H1 (cell line): ENCODE data around the gene NR4A1. TPM values are rescaled to one million over a fixed set of nuclear protein-coding genes. Genes with fewer than 3 reads are reported as not detected.

ENCODE experiments used
- BACH1 ChIP-seq: IDR thresholded peaks from 2 replicates; pipeline ENCODE4 v1.6.1; 2012; ENCODE audit warnings: low read length, improper control_type of control experiment
- BRCA1 ChIP-seq: IDR thresholded peaks from 2 replicates; pipeline ENCODE4 v1.6.1; 2012; ENCODE audit warnings: low read depth, low read length, improper control_type of control experiment
- JUN ChIP-seq: IDR thresholded peaks from 2 replicates; pipeline ENCODE4 v1.6.1; 2011; ENCODE audit warnings: low read depth, mild to moderate bottlenecking, improper control_type of control experiment, low read length
- JUND ChIP-seq: IDR thresholded peaks from 2 replicates; pipeline ENCODE4 v1.6.1; 2011; ENCODE audit warnings: mild to moderate bottlenecking, improper control_type of control experiment, low read length
- RNF2 ChIP-seq: fragments of 200-900, 300-1000 bp; sonication (generic); IDR thresholded peaks from 2 replicates; pipeline ENCODE4 v1.7.1; 2016; ENCODE audit warnings: borderline replicate concordance, low read depth, mild to moderate bottlenecking, antibody characterized with exemption, low read length; ENCODE audit not compliant: poor library complexity, severe bottlenecking; ENCODE audit errors: missing control alignments
- SAP30 ChIP-seq: fragments of 300-600 bp; sonication (generic); IDR thresholded peaks from 2 replicates; pipeline ENCODE4 v1.7.1; 2012; ENCODE audit warnings: low read length, moderate library complexity, mild to moderate bottlenecking, inconsistent platforms; ENCODE audit not compliant: insufficient read depth, insufficient replicate concordance
- SIX5 ChIP-seq: IDR thresholded peaks from 2 replicates; pipeline ENCODE4 v1.6.1; 2011; ENCODE audit warnings: mild to moderate bottlenecking, low read depth, low read length
- SP1 ChIP-seq: IDR thresholded peaks from 2 replicates; pipeline ENCODE4 v1.6.1; 2011; ENCODE audit warnings: low read depth, low read length
- SP2 ChIP-seq: IDR thresholded peaks from 2 replicates; pipeline ENCODE4 v1.6.1; 2012; ENCODE audit warnings: mild to moderate bottlenecking, low read length, inconsistent platforms
- polyA plus RNA-seq, 7 experiments: library from polyadenylated mRNA; depleted of rRNA in 3 of 7; stranded (reverse) in 5 of 7; unstranded in 2 of 7; fragments of >200 nt in 5 of 7; fragments of 200-250 nt in 2 of 7; gene quantifications; 1 replicate in 5 of 7; 2 replicates in 1 of 7; 4 replicates in 1 of 7; pipeline versions ENCODE4 v1.2.1 to v1.2.3, GENCODE V29; 2011 to 2013; ENCODE audit warnings: missing spikeins in 2 of 7, mixed read lengths in 2 of 7
- total RNA-seq: library from RNA; stranded (reverse); fragmentation: NEBNext Ultra II Directional; extraction: Animal tissue kit (Norgen Biotek cat#: 25700); gene quantifications from 2 replicates; pipeline ENCODE4 v1.2.1, GENCODE V29; 2021
- TF ChIP-seq, protein P1 (sequence below): fragments of 300-600 bp; sonication (generic); IDR thresholded peaks from 2 replicates; pipeline ENCODE4 v1.7.1; 2012; ENCODE audit warnings: low read length, moderate library complexity, mild to moderate bottlenecking, inconsistent platforms; ENCODE audit not compliant: insufficient replicate concordance
- TF ChIP-seq, protein P2 (sequence below): IDR thresholded peaks from 2 replicates; pipeline ENCODE4 v1.6.1; 2012; ENCODE audit warnings: low read length, inconsistent platforms

NR4A1 gene
- total and polyA plus RNA-seq, 2 of the 8 experiments (the other 6 are each of a cell fraction or from before 2014, with no cell fraction given), result 18.7 to 23.3 TPM

DNA sequence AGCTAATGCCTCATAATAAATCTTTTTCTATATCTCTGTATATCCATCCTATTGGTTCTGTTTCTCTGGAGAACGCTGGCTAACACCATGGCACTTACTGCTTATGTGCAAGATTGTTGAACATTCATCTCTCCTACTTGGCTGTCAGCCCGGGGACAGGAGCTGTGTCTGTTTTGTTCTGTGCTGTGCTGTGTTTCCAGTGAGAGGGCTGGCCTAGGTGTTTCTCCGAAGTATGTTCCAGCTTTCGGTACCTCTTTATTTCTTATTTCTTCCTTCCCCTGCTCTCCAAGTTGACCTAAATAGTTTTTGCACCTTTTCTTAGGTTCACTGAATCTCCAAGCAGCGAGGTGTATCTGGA lies 18.8 kb upstream of the NR4A1 start (continued):
- TF ChIP-seq, protein P1, sequence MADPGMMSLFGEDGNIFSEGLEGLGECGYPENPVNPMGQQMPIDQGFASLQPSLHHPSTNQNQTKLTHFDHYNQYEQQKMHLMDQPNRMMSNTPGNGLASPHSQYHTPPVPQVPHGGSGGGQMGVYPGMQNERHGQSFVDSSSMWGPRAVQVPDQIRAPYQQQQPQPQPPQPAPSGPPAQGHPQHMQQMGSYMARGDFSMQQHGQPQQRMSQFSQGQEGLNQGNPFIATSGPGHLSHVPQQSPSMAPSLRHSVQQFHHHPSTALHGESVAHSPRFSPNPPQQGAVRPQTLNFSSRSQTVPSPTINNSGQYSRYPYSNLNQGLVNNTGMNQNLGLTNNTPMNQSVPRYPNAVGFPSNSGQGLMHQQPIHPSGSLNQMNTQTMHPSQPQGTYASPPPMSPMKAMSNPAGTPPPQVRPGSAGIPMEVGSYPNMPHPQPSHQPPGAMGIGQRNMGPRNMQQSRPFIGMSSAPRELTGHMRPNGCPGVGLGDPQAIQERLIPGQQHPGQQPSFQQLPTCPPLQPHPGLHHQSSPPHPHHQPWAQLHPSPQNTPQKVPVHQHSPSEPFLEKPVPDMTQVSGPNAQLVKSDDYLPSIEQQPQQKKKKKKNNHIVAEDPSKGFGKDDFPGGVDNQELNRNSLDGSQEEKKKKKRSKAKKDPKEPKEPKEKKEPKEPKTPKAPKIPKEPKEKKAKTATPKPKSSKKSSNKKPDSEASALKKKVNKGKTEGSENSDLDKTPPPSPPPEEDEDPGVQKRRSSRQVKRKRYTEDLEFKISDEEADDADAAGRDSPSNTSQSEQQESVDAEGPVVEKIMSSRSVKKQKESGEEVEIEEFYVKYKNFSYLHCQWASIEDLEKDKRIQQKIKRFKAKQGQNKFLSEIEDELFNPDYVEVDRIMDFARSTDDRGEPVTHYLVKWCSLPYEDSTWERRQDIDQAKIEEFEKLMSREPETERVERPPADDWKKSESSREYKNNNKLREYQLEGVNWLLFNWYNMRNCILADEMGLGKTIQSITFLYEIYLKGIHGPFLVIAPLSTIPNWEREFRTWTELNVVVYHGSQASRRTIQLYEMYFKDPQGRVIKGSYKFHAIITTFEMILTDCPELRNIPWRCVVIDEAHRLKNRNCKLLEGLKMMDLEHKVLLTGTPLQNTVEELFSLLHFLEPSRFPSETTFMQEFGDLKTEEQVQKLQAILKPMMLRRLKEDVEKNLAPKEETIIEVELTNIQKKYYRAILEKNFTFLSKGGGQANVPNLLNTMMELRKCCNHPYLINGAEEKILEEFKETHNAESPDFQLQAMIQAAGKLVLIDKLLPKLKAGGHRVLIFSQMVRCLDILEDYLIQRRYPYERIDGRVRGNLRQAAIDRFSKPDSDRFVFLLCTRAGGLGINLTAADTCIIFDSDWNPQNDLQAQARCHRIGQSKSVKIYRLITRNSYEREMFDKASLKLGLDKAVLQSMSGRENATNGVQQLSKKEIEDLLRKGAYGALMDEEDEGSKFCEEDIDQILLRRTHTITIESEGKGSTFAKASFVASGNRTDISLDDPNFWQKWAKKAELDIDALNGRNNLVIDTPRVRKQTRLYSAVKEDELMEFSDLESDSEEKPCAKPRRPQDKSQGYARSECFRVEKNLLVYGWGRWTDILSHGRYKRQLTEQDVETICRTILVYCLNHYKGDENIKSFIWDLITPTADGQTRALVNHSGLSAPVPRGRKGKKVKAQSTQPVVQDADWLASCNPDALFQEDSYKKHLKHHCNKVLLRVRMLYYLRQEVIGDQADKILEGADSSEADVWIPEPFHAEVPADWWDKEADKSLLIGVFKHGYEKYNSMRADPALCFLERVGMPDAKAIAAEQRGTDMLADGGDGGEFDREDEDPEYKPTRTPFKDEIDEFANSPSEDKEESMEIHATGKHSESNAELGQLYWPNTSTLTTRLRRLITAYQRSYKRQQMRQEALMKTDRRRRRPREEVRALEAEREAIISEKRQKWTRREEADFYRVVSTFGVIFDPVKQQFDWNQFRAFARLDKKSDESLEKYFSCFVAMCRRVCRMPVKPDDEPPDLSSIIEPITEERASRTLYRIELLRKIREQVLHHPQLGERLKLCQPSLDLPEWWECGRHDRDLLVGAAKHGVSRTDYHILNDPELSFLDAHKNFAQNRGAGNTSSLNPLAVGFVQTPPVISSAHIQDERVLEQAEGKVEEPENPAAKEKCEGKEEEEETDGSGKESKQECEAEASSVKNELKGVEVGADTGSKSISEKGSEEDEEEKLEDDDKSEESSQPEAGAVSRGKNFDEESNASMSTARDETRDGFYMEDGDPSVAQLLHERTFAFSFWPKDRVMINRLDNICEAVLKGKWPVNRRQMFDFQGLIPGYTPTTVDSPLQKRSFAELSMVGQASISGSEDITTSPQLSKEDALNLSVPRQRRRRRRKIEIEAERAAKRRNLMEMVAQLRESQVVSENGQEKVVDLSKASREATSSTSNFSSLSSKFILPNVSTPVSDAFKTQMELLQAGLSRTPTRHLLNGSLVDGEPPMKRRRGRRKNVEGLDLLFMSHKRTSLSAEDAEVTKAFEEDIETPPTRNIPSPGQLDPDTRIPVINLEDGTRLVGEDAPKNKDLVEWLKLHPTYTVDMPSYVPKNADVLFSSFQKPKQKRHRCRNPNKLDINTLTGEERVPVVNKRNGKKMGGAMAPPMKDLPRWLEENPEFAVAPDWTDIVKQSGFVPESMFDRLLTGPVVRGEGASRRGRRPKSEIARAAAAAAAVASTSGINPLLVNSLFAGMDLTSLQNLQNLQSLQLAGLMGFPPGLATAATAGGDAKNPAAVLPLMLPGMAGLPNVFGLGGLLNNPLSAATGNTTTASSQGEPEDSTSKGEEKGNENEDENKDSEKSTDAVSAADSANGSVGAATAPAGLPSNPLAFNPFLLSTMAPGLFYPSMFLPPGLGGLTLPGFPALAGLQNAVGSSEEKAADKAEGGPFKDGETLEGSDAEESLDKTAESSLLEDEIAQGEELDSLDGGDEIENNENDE, result no peak
- no peak for TF ChIP-seq SP2
- no peak for TF ChIP-seq SP1
- TF ChIP-seq SIX5, result no peak
- no peak for TF ChIP-seq SAP30
- TF ChIP-seq BACH1, result no peak
- no peak for TF ChIP-seq BRCA1
- TF ChIP-seq, protein P2, sequence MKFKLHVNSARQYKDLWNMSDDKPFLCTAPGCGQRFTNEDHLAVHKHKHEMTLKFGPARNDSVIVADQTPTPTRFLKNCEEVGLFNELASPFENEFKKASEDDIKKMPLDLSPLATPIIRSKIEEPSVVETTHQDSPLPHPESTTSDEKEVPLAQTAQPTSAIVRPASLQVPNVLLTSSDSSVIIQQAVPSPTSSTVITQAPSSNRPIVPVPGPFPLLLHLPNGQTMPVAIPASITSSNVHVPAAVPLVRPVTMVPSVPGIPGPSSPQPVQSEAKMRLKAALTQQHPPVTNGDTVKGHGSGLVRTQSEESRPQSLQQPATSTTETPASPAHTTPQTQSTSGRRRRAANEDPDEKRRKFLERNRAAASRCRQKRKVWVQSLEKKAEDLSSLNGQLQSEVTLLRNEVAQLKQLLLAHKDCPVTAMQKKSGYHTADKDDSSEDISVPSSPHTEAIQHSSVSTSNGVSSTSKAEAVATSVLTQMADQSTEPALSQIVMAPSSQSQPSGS, result no peak
- TF ChIP-seq JUND, result no peak
- no peak for TF ChIP-seq RNF2
- TF ChIP-seq JUN, result no peak
